H9 (cell line): ENCODE data around the gene BBS12. TPM values are rescaled to one million over a fixed set of nuclear protein-coding genes. Genes with fewer than 3 reads are reported as not detected.

Experiments used
- DNase-seq: peaks from one replicate; pipeline ENCODE4 v3.0.0-alpha.2; 2017
- H2AFZ ChIP-seq: one replicate; pipeline ENCODE4 v1.6.1; 2013; ENCODE audit warnings: mild to moderate bottlenecking, low read length, control low read depth, moderate library complexity
- H2AK5ac ChIP-seq: 2 replicates; pipeline ENCODE4 v1.6.1; 2013; ENCODE audit warnings: low read length, control low read depth, mixed read lengths; ENCODE audit not compliant: insufficient read length
- H2BK120ac ChIP-seq: one replicate; pipeline ENCODE4 v1.6.1; 2013; ENCODE audit warnings: low read depth, mild to moderate bottlenecking, low read length, control low read depth, inconsistent platforms; ENCODE audit not compliant: poor library complexity, severe bottlenecking
- H2BK12ac ChIP-seq: 2 replicates; pipeline ENCODE4 v1.6.1; 2013; ENCODE audit warnings: low read length, control low read depth, mixed read lengths, low read depth; ENCODE audit not compliant: insufficient read length
- H2BK15ac ChIP-seq: 2 replicates; pipeline ENCODE4 v1.6.1; 2013; ENCODE audit warnings: low read depth, low read length, control low read depth
- H2BK20ac ChIP-seq: one replicate; pipeline ENCODE4 v1.6.1; 2013; ENCODE audit warnings: low read depth, mild to moderate bottlenecking, low read length, control low read depth, inconsistent platforms; ENCODE audit not compliant: poor library complexity, severe bottlenecking
- H2BK5ac ChIP-seq: 2 replicates; pipeline ENCODE4 v1.6.1; 2013; ENCODE audit warnings: low read length, control low read depth, mixed read lengths; ENCODE audit not compliant: insufficient read length
- H3K14ac ChIP-seq: 2 replicates; pipeline ENCODE4 v1.6.1; 2013; ENCODE audit warnings: low read length, control low read depth; ENCODE audit not compliant: insufficient read depth
- H3K18ac ChIP-seq: 2 replicates; pipeline ENCODE4 v1.6.1; 2013; ENCODE audit warnings: low read depth, mild to moderate bottlenecking, mixed read lengths, low read length, control low read depth; ENCODE audit not compliant: insufficient read length
- H3K23ac ChIP-seq: 2 replicates; pipeline ENCODE4 v1.6.1; 2013; ENCODE audit warnings: low read length, control low read depth, mixed read lengths, low read depth; ENCODE audit not compliant: insufficient read length
- H3K23me2 ChIP-seq: 2 replicates; pipeline ENCODE4 v1.6.1; 2013; ENCODE audit warnings: low read depth, mild to moderate bottlenecking, mixed read lengths, low read length, control low read depth; ENCODE audit not compliant: insufficient read length, poor library complexity, severe bottlenecking
- H3K27ac ChIP-seq: 2 replicates; pipeline ENCODE4 v1.5.1; 2013; ENCODE audit warnings: low read length, control low read depth, mixed read lengths, low read depth; ENCODE audit not compliant: insufficient read length
- H3K27me3 ChIP-seq: 2 replicates; pipeline ENCODE4 v1.6.1; 2013; ENCODE audit warnings: low read length, control low read depth, inconsistent platforms; ENCODE audit not compliant: insufficient read depth
- H3K4ac ChIP-seq: 2 replicates; pipeline ENCODE4 v1.6.1; 2013; ENCODE audit warnings: low read depth, mild to moderate bottlenecking, control low read depth, inconsistent platforms, low read length, moderate library complexity
- H3K4me1 ChIP-seq: 2 replicates; pipeline ENCODE4 v1.6.1; 2013; ENCODE audit warnings: low read length, control low read depth, inconsistent platforms; ENCODE audit not compliant: insufficient read depth
- H3K4me2 ChIP-seq: 2 replicates; pipeline ENCODE4 v1.6.1; 2013; ENCODE audit warnings: low read length, control low read depth, mixed read lengths; ENCODE audit not compliant: insufficient read length, insufficient read depth
- H3K56ac ChIP-seq: 2 replicates; pipeline ENCODE4 v1.6.1; 2013; ENCODE audit warnings: low read depth, mild to moderate bottlenecking, mixed read lengths, low read length, control low read depth; ENCODE audit not compliant: insufficient read length
- H3K79me1 ChIP-seq: 2 replicates; pipeline ENCODE4 v1.6.1; 2013; ENCODE audit warnings: low read depth, mild to moderate bottlenecking, moderate library complexity, low read length, control low read depth, inconsistent platforms; ENCODE audit not compliant: insufficient read depth, poor library complexity, severe bottlenecking
- H3K79me2 ChIP-seq: 2 replicates; pipeline ENCODE4 v1.6.1; 2013; ENCODE audit warnings: low read length, control low read depth, inconsistent platforms; ENCODE audit not compliant: insufficient read depth
- H3K9ac ChIP-seq: 2 replicates; pipeline ENCODE4 v1.6.1; 2013; ENCODE audit warnings: low read length, control low read depth, mixed read lengths; ENCODE audit not compliant: insufficient read length; ENCODE audit errors: extremely low read depth
- H3K9me3 ChIP-seq: one replicate; pipeline ENCODE4 v1.6.1; 2013; ENCODE audit warnings: low read depth, low read length, inconsistent platforms; ENCODE audit not compliant: control insufficient read depth
- H3T11ph ChIP-seq: one replicate; pipeline ENCODE4 v1.6.1; 2013; ENCODE audit warnings: mild to moderate bottlenecking, low read length, control low read depth, inconsistent platforms
- H4K20me1 ChIP-seq: one replicate; pipeline ENCODE4 v1.6.1; 2013; ENCODE audit not compliant: control insufficient read depth, insufficient read length, insufficient read depth
- H4K5ac ChIP-seq: 2 replicates; pipeline ENCODE4 v1.6.1; 2013; ENCODE audit warnings: low read depth, mild to moderate bottlenecking, mixed read lengths, low read length, control low read depth; ENCODE audit not compliant: insufficient read length
- H4K8ac ChIP-seq: replicated peaks from 2 replicates; pipeline ENCODE4 v1.6.1; 2013; ENCODE audit warnings: low read length, control low read depth, mixed read lengths, low read depth; ENCODE audit not compliant: insufficient read length
- H4K91ac ChIP-seq: 2 replicates; pipeline ENCODE4 v1.6.1; 2013; ENCODE audit warnings: low read depth, mild to moderate bottlenecking, moderate library complexity, mixed read lengths, low read length, control low read depth; ENCODE audit not compliant: insufficient read length
- H3K27ac Mint-ChIP-seq, 3 experiments: 2 replicates in 2 of 3; 3 replicates in 1 of 3; pipeline ENCODE4 v1.8.0; 2020 to 2021; ENCODE audit warnings: mixed read lengths in 3 of 3, mild to moderate bottlenecking in 1 of 3, moderate library complexity in 1 of 3
- H3K27me3 Mint-ChIP-seq: 2 replicates; pipeline ENCODE4 v1.8.0; 2021; ENCODE audit warnings: low read depth, mild to moderate bottlenecking, moderate library complexity, mixed read lengths
- H3K36me3 Mint-ChIP-seq, 3 experiments: 2 replicates in 2 of 3; 3 replicates in 1 of 3; pipeline ENCODE4 v1.8.0; 2020 to 2021; ENCODE audit warnings: low read depth in 3 of 3, mixed read lengths in 3 of 3; ENCODE audit not compliant: insufficient read depth in 1 of 3
- H3K4me1 Mint-ChIP-seq, 2 experiments: 2 replicates each; pipeline ENCODE4 v1.8.0; 2020; ENCODE audit warnings: mixed read lengths in 2 of 2
- H3K4me3 Mint-ChIP-seq, 2 experiments: 2 replicates in 1 of 2; 3 replicates in 1 of 2; pipeline ENCODE4 v1.8.0; 2020 to 2021; ENCODE audit warnings: mild to moderate bottlenecking in 2 of 2, mixed read lengths in 2 of 2, moderate library complexity in 1 of 2
- H3K9me3 Mint-ChIP-seq, 2 experiments: 2 replicates in 1 of 2; 3 replicates in 1 of 2; pipeline ENCODE4 v1.8.0; 2020; ENCODE audit warnings: mild to moderate bottlenecking in 2 of 2, mixed read lengths in 2 of 2, moderate library complexity in 1 of 2
- CTCF ChIP-seq: fragments of 200-600 bp; sonication (generic); conservative IDR thresholded peaks from 3 replicates; pipeline ENCODE4 v1.8.0; 2021; ENCODE audit warnings: antibody characterized with exemption, mild to moderate bottlenecking
- WGBS: extraction: QIAGEN DNeasy Blood & Tissue Kit; methylation state at CpG from one replicate; pipeline ENCODE4 v1.1.7; 2013; ENCODE audit warnings: missing lambda C conversion rate, low lambda C conversion rate, mixed read lengths; ENCODE audit not compliant: insufficient read length; ENCODE audit errors: extremely low coverage; 5-methylcytosine and 5-hydroxymethylcytosine counted together
- total RNA-seq: library from RNA; stranded (reverse); gene quantifications from 2 replicates; pipeline ENCODE4 v1.2.1, GENCODE V29; 2021

Gene BBS12
- total RNA-seq, 1 experiment from 2014 or later = 1.2 TPM

- Histone ChIP-seq H2BK120ac (no peak overlapping the region), H3K9ac (no peak overlapping the region), H3K56ac (no peak overlapping the region), H3K79me2 (no peaks in the 10 kb centered on the region), H3K4me2 (no peak overlapping the region), H3K4ac (no peak overlapping the region), H4K20me1 (no peaks in the 10 kb centered on the region), H3K4me1 (peaks cover 5% of the 10 kb centered on the region), H4K91ac (no peak overlapping the region), H3K27ac (no peak overlapping the region), H2AK5ac (no peak overlapping the region), H3K23me2 (no peaks in the 10 kb centered on the region), H2BK12ac (no peak overlapping the region), H3K79me1 (no peaks in the 10 kb centered on the region), H2AFZ (no peak overlapping the region), H4K5ac (no peak overlapping the region), H3T11ph (no peak overlapping the region), H4K8ac (no peak overlapping the region), H2BK15ac (no peak overlapping the region), H3K9me3 (no peaks in the 10 kb centered on the region), H3K18ac (no peak overlapping the region), H3K27me3 (no peaks in the 10 kb centered on the region), H3K14ac (no peak overlapping the region), H2BK5ac (no peak overlapping the region), H3K23ac (no peak overlapping the region), H2BK20ac (no peak overlapping the region)
- Mint-ChIP-seq H3K27ac (peak overlapping the region in 1 of 3 experiments; percentile 72; a peak in 3 of 7 replicates), H3K4me1 (peaks cover 35 to 43% of the 10 kb centered on the region in 2 experiments), H3K27me3 (no peaks in the 10 kb centered on the region), H3K4me3 (no peak overlapping the region), H3K36me3 (peaks cover 3 to 16% (median 4%) of the 10 kb centered on the region in 3 experiments; a peak in 5 of 7 replicates), H3K9me3 (peaks cover 0 to 13% of the 10 kb centered on the region in 2 experiments; a peak in 2 of 5 replicates)
- peak; percentile 58 for DNase-seq
- TF ChIP-seq CTCF = no peak
- WGBS = no CpG with 5 or more reads among the region's 6 CpGs
These were observed 43.7 kb downstream of the BBS12 start for GRCh38 chr4:122775987-122776836.
